Stomach (tissue), 4 donors: ENCODE results near the gene PGC.

ENCODE experiments used
- CTCF ChIP-seq, 7 experiments: fragments of 450-650 bp in 4 of 7; fragments of 200-600 bp in 3 of 7; sonication (generic) in 3 of 7; IDR thresholded peaks; one replicate each; pipeline ENCODE4 v1.5.1; 2016 to 2019; ENCODE audit warnings: antibody characterized with exemption in 7 of 7, control low read depth in 2 of 7, mild to moderate bottlenecking in 1 of 7
- EP300 ChIP-seq: sonication (generic); formaldehyde crosslinking; IDR thresholded peaks from one replicate; pipeline ENCODE4 v1.6.1; 2017; ENCODE audit warnings: antibody characterized with exemption
- POLR2A ChIP-seq, 4 donors: fragments of 450-650 bp; IDR thresholded peaks; one replicate each; pipeline ENCODE4 v1.6.1; 2016; ENCODE audit warnings: antibody characterized with exemption in 4 of 4, control low read depth in 2 of 4, mild to moderate bottlenecking in 1 of 4, moderate library complexity in 1 of 4

DNA sequence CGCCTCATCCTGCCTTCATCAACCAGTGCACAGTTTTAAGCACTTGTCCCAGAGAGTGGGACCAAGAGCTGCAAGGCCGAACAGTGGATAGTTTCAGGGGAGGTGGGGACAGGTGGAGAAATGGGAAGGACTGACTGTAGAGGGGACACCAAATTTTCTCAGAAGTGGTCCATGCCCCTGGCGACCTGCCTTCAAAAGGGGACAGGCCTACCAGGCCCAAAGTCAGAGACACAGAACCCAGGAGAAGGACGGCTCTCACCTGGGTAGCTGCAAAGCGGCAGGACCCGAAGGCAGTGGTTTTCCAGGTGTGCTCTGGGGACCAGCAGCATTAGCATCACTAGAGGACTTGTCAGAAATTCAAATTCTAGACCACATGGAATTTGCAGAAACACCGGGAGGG is 17.6 kb downstream of the PGC start:
- no peak for TF ChIP-seq CTCF (IDR thresholded peaks at IDR 0.05)
- TF ChIP-seq POLR2A (IDR thresholded peaks at IDR 0.05): no peak
- no peak for TF ChIP-seq EP300
